ENCODE results near the gene ZCCHC13.
A peak's percentile ranks its signal among the peaks of the same experiment; 100 is the strongest.

Gene ZCCHC13

DNA sequence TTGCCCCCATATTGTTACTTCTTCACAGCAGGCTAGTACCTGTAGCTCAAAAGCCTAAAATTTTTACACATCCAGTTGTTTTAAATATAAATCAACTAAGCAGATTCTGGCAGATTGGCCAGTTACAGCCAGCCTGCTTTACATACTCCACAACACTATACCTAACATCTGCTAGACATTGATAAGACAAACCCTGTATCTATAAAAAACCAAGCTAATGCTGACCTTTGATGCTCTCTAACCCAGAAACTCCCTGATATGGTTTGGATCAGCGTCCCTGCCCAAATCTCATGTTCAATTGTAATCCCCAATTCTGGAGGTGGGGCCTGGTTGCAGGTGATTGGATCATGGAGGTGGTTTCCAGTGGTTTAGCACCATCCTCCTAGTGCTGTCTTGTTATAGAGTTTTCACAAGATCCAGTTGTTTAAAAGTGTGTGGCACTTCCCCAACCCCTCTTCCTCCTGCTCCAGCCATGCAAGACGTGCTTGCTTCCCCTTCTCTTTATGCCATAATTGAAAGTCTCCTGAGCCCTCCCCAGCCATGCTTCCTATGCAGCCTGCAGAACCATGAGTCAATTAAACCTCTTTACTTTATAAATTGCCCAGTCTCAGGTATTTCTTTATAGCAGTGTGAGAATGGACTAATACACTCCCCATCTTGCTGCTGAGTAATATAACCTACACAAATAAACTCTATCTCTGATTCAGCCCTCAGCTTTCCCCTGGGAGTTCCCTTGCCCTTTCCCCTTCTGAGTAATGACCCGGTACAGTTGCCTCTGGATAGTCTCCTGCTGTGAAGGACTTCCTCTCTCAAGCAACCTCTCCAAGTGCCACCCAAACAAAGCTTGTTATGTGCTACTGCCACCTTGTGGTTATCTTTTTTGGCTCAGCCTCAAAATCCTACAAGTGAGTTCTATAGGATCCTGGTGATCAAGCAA is 39.6 kb downstream of the ZCCHC13 start:
- Histone ChIP-seq H3K4me3 (replicated peaks; ENCODE audit: insufficient read depth, low read length) (no peak overlapping the region), H3K27me3 (ENCODE audit: insufficient read depth, poor library complexity, severe bottlenecking) (no peaks in the 10 kb centered on the region), H3K27ac (replicated peaks) (no peak overlapping the region)
- peak; percentile 30 to 76 for DNase-seq (ENCODE audit: low read depth in 1 of 2, low spot score in 1 of 2)
- TF ChIP-seq REST (IDR thresholded peaks at IDR 0.05; ENCODE audit: insufficient replicate concordance, low read depth) (no peak), GABPA (IDR thresholded peaks at IDR 0.05; ENCODE audit: low read depth) (no peak), POLR2AphosphoS5 (IDR thresholded peaks at IDR 0.05; ENCODE audit: low read depth) (no peak), SPI1 (IDR thresholded peaks at IDR 0.05; ENCODE audit: borderline replicate concordance, low read depth) (peak; percentile 88)
- TF ChIP-seq, protein P1, sequence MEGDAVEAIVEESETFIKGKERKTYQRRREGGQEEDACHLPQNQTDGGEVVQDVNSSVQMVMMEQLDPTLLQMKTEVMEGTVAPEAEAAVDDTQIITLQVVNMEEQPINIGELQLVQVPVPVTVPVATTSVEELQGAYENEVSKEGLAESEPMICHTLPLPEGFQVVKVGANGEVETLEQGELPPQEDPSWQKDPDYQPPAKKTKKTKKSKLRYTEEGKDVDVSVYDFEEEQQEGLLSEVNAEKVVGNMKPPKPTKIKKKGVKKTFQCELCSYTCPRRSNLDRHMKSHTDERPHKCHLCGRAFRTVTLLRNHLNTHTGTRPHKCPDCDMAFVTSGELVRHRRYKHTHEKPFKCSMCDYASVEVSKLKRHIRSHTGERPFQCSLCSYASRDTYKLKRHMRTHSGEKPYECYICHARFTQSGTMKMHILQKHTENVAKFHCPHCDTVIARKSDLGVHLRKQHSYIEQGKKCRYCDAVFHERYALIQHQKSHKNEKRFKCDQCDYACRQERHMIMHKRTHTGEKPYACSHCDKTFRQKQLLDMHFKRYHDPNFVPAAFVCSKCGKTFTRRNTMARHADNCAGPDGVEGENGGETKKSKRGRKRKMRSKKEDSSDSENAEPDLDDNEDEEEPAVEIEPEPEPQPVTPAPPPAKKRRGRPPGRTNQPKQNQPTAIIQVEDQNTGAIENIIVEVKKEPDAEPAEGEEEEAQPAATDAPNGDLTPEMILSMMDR (IDR thresholded peaks at IDR 0.05; ENCODE audit: insufficient read depth, low read length), result peak; percentile 32

DNA sequence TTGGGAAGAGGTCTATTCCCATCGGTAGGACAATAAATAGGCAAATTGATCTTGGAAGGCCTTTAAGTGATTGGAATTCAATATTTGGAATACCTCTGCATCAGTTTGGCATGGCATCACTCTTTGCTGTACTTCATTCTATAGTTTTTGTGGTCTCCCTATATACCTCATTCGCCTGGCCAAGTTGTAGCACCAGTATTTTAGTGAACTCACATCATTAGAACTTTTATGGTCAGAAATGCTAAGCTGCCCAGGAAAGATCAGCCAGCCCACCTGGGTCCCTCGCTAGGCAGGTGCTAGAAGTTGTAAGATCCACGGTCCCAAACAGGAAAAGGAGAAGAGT is 40.3 kb downstream of the ZCCHC13 start:
- TF ChIP-seq SPI1 (IDR thresholded peaks at IDR 0.05; ENCODE audit: borderline replicate concordance, low read depth) (no peak), GABPA (IDR thresholded peaks at IDR 0.05; ENCODE audit: low read depth) (no peak), POLR2AphosphoS5 (IDR thresholded peaks at IDR 0.05; ENCODE audit: low read depth) (no peak), REST (IDR thresholded peaks at IDR 0.05; ENCODE audit: insufficient replicate concordance, low read depth) (no peak)
- TF ChIP-seq, protein P1 (IDR thresholded peaks at IDR 0.05; ENCODE audit: insufficient read depth, low read length), result no peak
- Histone ChIP-seq H3K27ac (replicated peaks) (no peak overlapping the region), H3K27me3 (ENCODE audit: insufficient read depth, poor library complexity, severe bottlenecking) (no peaks in the 10 kb centered on the region), H3K4me3 (replicated peaks; ENCODE audit: insufficient read depth, low read length) (no peak overlapping the region)
- DNase-seq (ENCODE audit: low read depth in 1 of 2, low spot score in 1 of 2), result no peak

DNA sequence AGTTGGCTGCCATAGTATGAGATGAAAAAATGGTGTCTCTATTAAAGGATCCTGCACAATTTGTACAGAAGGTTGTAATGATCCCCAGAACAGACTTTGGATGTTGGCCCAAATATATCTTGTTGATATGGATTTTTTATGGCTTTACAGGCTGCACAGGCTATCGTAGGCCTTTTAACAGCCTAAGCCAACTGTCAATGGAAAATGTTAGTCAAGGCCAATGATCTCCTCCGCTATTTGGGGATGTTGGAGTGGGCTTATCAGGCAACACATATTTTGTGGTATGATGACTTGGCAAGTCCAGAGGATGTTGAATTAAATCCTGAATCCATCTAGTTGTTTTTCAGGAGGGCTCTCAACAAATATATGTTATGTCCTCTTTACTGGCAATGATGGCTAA is 42.1 kb downstream of the ZCCHC13 start:
- H3K4me3 ChIP-seq (replicated peaks; ENCODE audit: insufficient read depth, low read length), result no peak overlapping the region
- no peaks in the 10 kb centered on the region for H3K27me3 ChIP-seq (ENCODE audit: insufficient read depth, poor library complexity, severe bottlenecking)
- no peak for DNase-seq (ENCODE audit: low read depth in 1 of 2, low spot score in 1 of 2)
- H3K27ac ChIP-seq (replicated peaks), result no peak overlapping the region
- TF ChIP-seq, protein P1 (IDR thresholded peaks at IDR 0.05; ENCODE audit: insufficient read depth, low read length), result no peak
- TF ChIP-seq POLR2AphosphoS5 (IDR thresholded peaks at IDR 0.05; ENCODE audit: low read depth), result no peak
- TF ChIP-seq GABPA (IDR thresholded peaks at IDR 0.05; ENCODE audit: low read depth), result no peak
- TF ChIP-seq SPI1 (IDR thresholded peaks at IDR 0.05; ENCODE audit: borderline replicate concordance, low read depth), result no peak
- no peak for TF ChIP-seq REST (IDR thresholded peaks at IDR 0.05; ENCODE audit: insufficient replicate concordance, low read depth)

Data from HL-60 (cell line).